Effector memory CD8-positive, alpha-beta T cell (primary cell): ENCODE measurements around the gene APLN.
A peak's percentile ranks its signal among the peaks of the same experiment; 100 is the strongest.

Experiments
- ATAC-seq: fragments of 150-1000 bp; cut with Tn5 transposase; replicated peaks from 2 replicates; pipeline ENCODE4 v1.10.0; 2021; ENCODE audit warnings: mild to moderate bottlenecking, moderate library complexity
- DNase-seq, 3 experiments: peaks; one replicate each; pipeline ENCODE4 v3.0.0; 2021
- H3K27ac Mint-ChIP-seq, 2 donors: one replicate each; pipeline ENCODE4 v1.8.0; 2022; ENCODE audit warnings: mild to moderate bottlenecking in 2 of 2, mixed read lengths in 2 of 2, moderate library complexity in 2 of 2
- H3K27me3 Mint-ChIP-seq, 2 donors: one replicate each; pipeline ENCODE4 v1.8.0; 2022; ENCODE audit warnings: mixed read lengths in 2 of 2
- H3K36me3 Mint-ChIP-seq: one replicate; pipeline ENCODE4 v1.8.0; 2022; ENCODE audit warnings: mild to moderate bottlenecking, moderate library complexity, mixed read lengths; ENCODE audit not compliant: insufficient read depth
- H3K4me1 Mint-ChIP-seq, 2 donors: one replicate each; pipeline ENCODE4 v1.8.0; 2022; ENCODE audit warnings: low read depth in 2 of 2, mixed read lengths in 2 of 2
- H3K4me3 Mint-ChIP-seq, 2 donors: one replicate each; pipeline ENCODE4 v1.8.0; 2022; ENCODE audit warnings: mild to moderate bottlenecking in 2 of 2, mixed read lengths in 2 of 2, moderate library complexity in 2 of 2
- H3K9me3 Mint-ChIP-seq, 2 donors: one replicate each; pipeline ENCODE4 v1.8.0; 2022; ENCODE audit warnings: mixed read lengths in 2 of 2

The APLN gene

GRCh38 chrX:129688097-129688496 is 33.3 kb upstream of the APLN start:
- no peak for DNase-seq
- peaks cover 0 to 1% of the 10 kb centered on the region in 2 donors for H3K4me1 Mint-ChIP-seq
- no peak overlapping the region for H3K27ac Mint-ChIP-seq
- no peaks in the 10 kb centered on the region for H3K9me3 Mint-ChIP-seq
- ATAC-seq, result no peak
- H3K36me3 Mint-ChIP-seq, result no peaks in the 10 kb centered on the region
- H3K4me3 Mint-ChIP-seq, result no peak overlapping the region
- H3K27me3 Mint-ChIP-seq, result no peaks in the 10 kb centered on the region

- ATAC-seq, result no peak
- Mint-ChIP-seq H3K27ac (no peak overlapping the region), H3K4me1 (peaks cover 0 to 1% of the 10 kb centered on the region in 2 donors), H3K9me3 (no peaks in the 10 kb centered on the region), H3K27me3 (no peaks in the 10 kb centered on the region), H3K4me3 (no peak overlapping the region), H3K36me3 (no peaks in the 10 kb centered on the region)
- DNase-seq, result no peak
Observed at GRCh38 chrX:129686422-129686948, 31.7 kb upstream of the APLN start.

- Mint-ChIP-seq H3K9me3 (no peaks in the 10 kb centered on the region), H3K27me3 (no peaks in the 10 kb centered on the region), H3K4me3 (no peak overlapping the region), H3K27ac (no peak overlapping the region), H3K36me3 (no peaks in the 10 kb centered on the region), H3K4me1 (peaks cover 5% of the 10 kb centered on the region in 2 donors)
- no peak for ATAC-seq
- no peak for DNase-seq
Observed at GRCh38 chrX:129682979-129683378, 28.2 kb upstream of the APLN start.

- DNase-seq (no peak), ATAC-seq (no peak)
- Mint-ChIP-seq H3K27me3 (no peaks in the 10 kb centered on the region), H3K36me3 (peaks cover 2% of the 10 kb centered on the region), H3K9me3 (no peaks in the 10 kb centered on the region), H3K4me3 (no peak overlapping the region), H3K4me1 (peaks cover 5 to 10% of the 10 kb centered on the region in 2 donors), H3K27ac (peak overlapping the region in 1 of 2 donors; percentile 52)
Observed at GRCh38 chrX:129679901-129680300, 25.1 kb upstream of the APLN start.

GRCh38 chrX:129678614-129679195 is 23.9 kb upstream of the APLN start:
- Mint-ChIP-seq H3K9me3 (no peaks in the 10 kb centered on the region), H3K36me3 (peaks cover 2% of the 10 kb centered on the region), H3K27ac (peak overlapping the region; percentile 20 to 56), H3K27me3 (no peaks in the 10 kb centered on the region), H3K4me3 (peak overlapping the region; percentile 41 to 70), H3K4me1 (peaks cover 5 to 10% of the 10 kb centered on the region in 2 donors)
- ATAC-seq, result peak; percentile 73
- peak in 2 of 3 experiments; percentile 14 to 23 for DNase-seq

GRCh38 chrX:129667412-129667811 is 12.7 kb upstream of the APLN start:
- no peak for DNase-seq
- no peak for ATAC-seq
- H3K27ac Mint-ChIP-seq, result no peak overlapping the region

GRCh38 chrX:129665916-129666644 is 11.3 kb upstream of the APLN start:
- Mint-ChIP-seq H3K27ac (peak overlapping the region in 1 of 2 donors; percentile 29), H3K4me3 (no peak overlapping the region), H3K9me3 (no peaks in the 10 kb centered on the region), H3K27me3 (peaks cover 10 to 23% of the 10 kb centered on the region in 2 donors), H3K36me3 (no peaks in the 10 kb centered on the region), H3K4me1 (no peaks in the 10 kb centered on the region)
- DNase-seq, result no peak
- ATAC-seq, result no peak

More at GRCh38 chrX:129667412-129667811, 12.7 kb upstream of the APLN start:
- no peaks in the 10 kb centered on the region for H3K9me3 Mint-ChIP-seq
- no peaks in the 10 kb centered on the region for H3K4me1 Mint-ChIP-seq
- no peak overlapping the region for H3K4me3 Mint-ChIP-seq
- H3K36me3 Mint-ChIP-seq, result no peaks in the 10 kb centered on the region
- H3K27me3 Mint-ChIP-seq, result peaks cover 10 to 23% of the 10 kb centered on the region in 2 donors

GRCh38 chrX:129663171-129663570 is 8.4 kb upstream of the APLN start:
- H3K4me1 Mint-ChIP-seq, result no peaks in the 10 kb centered on the region
- H3K9me3 Mint-ChIP-seq, result no peaks in the 10 kb centered on the region
- ATAC-seq (no peak), DNase-seq (no peak)
- H3K27ac Mint-ChIP-seq, result no peak overlapping the region
- peaks cover 10 to 23% of the 10 kb centered on the region in 2 donors for H3K27me3 Mint-ChIP-seq
- H3K4me3 Mint-ChIP-seq, result no peak overlapping the region
- H3K36me3 Mint-ChIP-seq, result no peaks in the 10 kb centered on the region

- ATAC-seq, result no peak
- Mint-ChIP-seq H3K27ac (no peak overlapping the region), H3K27me3 (peaks cover 10 to 23% of the 10 kb centered on the region in 2 donors)
Observed at GRCh38 chrX:129661369-129661768, 6.6 kb upstream of the APLN start.

GRCh38 chrX:129659861-129660260 is 5.1 kb upstream of the APLN start:
- peaks cover 0 to 8% of the 10 kb centered on the region in 2 donors for H3K4me1 Mint-ChIP-seq
- DNase-seq (no peak), ATAC-seq (no peak)
- H3K36me3 Mint-ChIP-seq, result no peaks in the 10 kb centered on the region
- no peak overlapping the region for H3K27ac Mint-ChIP-seq
- no peak overlapping the region for H3K4me3 Mint-ChIP-seq
- H3K9me3 Mint-ChIP-seq, result no peaks in the 10 kb centered on the region
- peaks cover 10 to 25% of the 10 kb centered on the region in 2 donors for H3K27me3 Mint-ChIP-seq

More at GRCh38 chrX:129661369-129661768, 6.6 kb upstream of the APLN start:
- H3K4me3 Mint-ChIP-seq, result no peak overlapping the region
- H3K9me3 Mint-ChIP-seq, result no peaks in the 10 kb centered on the region
- no peaks in the 10 kb centered on the region for H3K36me3 Mint-ChIP-seq
- no peaks in the 10 kb centered on the region for H3K4me1 Mint-ChIP-seq
- DNase-seq, result no peak

- no peak for DNase-seq
- Mint-ChIP-seq H3K9me3 (no peaks in the 10 kb centered on the region), H3K27ac (no peak overlapping the region), H3K4me3 (no peak overlapping the region), H3K4me1 (peaks cover 0 to 8% of the 10 kb centered on the region in 2 donors), H3K36me3 (no peaks in the 10 kb centered on the region), H3K27me3 (peaks cover 10 to 21% of the 10 kb centered on the region in 2 donors)
- no peak for ATAC-seq
Observed at GRCh38 chrX:129659141-129659540, 4.4 kb upstream of the APLN start.

- H3K27ac Mint-ChIP-seq, result no peak overlapping the region
- ATAC-seq (no peak), DNase-seq (no peak)
- H3K27me3 Mint-ChIP-seq, result peaks cover 9 to 23% of the 10 kb centered on the region in 2 donors
- no peaks in the 10 kb centered on the region for H3K9me3 Mint-ChIP-seq
- peaks cover 0 to 11% of the 10 kb centered on the region in 2 donors for H3K4me1 Mint-ChIP-seq
- no peak overlapping the region for H3K4me3 Mint-ChIP-seq
- peaks cover 2% of the 10 kb centered on the region for H3K36me3 Mint-ChIP-seq
Observed at GRCh38 chrX:129658429-129658828, 3.7 kb upstream of the APLN start.

- DNase-seq, result no peak
- Mint-ChIP-seq H3K36me3 (peaks cover 3% of the 10 kb centered on the region), H3K4me1 (peaks cover 0 to 12% of the 10 kb centered on the region in 2 donors), H3K27me3 (peaks cover 0 to 31% of the 10 kb centered on the region in 2 donors), H3K9me3 (no peaks in the 10 kb centered on the region), H3K27ac (no peak overlapping the region), H3K4me3 (peak overlapping the region; percentile 61 to 69)
- ATAC-seq, result peak; percentile 31
Observed at GRCh38 chrX:129655547-129656249, 942 bp upstream of the APLN start.
